IMR-90 (cell line): ENCODE data around the gene CLPTM1L. TPM values are rescaled to one million over a fixed set of nuclear protein-coding genes. Genes with fewer than 3 reads are reported as not detected.

Source experiments
- ATAC-seq: fragments of 200-7000 bp; cut with Tn5 transposase; 2 replicates; pipeline ENCODE4 v1.9.1; 2020; ENCODE audit warnings: low read depth, mild to moderate bottlenecking, moderate library complexity
- BruUV-seq: library from RNA; stranded (reverse); fragments of 400-500 nt; replicated peaks from 2 replicates; lab custom pipeline; 2021; lab: Mats Ljungman, UMichigan
- CTCF ChIA-PET: fragments of 300-600 bp; formaldehyde crosslinking; extraction: SDS; loops from one replicate; lab custom pipeline; 2021; ENCODE audit warnings: antibody characterized with exemption; lab: Yijun Ruan, JAX
- POLR2A ChIA-PET: fragments of 300-600 bp; sonication (Branson Sonifier 250); formaldehyde crosslinking; loops from one replicate; lab custom pipeline; 2022; ENCODE audit warnings: antibody characterized with exemption; ENCODE audit not compliant: unreplicated experiment; lab: Charles Lee
- DNase-seq: peaks from one replicate; pipeline ENCODE4 v3.0.0; 2013
- H2AFZ ChIP-seq: replicated peaks from 2 replicates; pipeline ENCODE3; 2013; ENCODE audit warnings: low read length, mild to moderate bottlenecking; ENCODE audit not compliant: poor library complexity
- H2AK5ac ChIP-seq: 2 replicates; pipeline ENCODE4 v1.6.1; 2013; ENCODE audit warnings: low read depth, low read length, inconsistent platforms
- H2AK9ac ChIP-seq: replicated peaks from 2 replicates; pipeline ENCODE3; 2013; ENCODE audit warnings: mild to moderate bottlenecking, low read depth, low read length, moderate library complexity; ENCODE audit not compliant: poor library complexity
- H2BK120ac ChIP-seq: 2 replicates; pipeline ENCODE4 v1.6.1; 2013; ENCODE audit warnings: low read depth, low read length, inconsistent platforms
- H2BK15ac ChIP-seq: 3 replicates; pipeline ENCODE4 v1.6.1; 2013; ENCODE audit warnings: low read depth, low read length, inconsistent platforms
- H2BK20ac ChIP-seq: 2 replicates; pipeline ENCODE4 v1.6.1; 2013; ENCODE audit warnings: low read depth, mild to moderate bottlenecking, inconsistent platforms, low read length, moderate library complexity
- H2BK5ac ChIP-seq: 2 replicates; pipeline ENCODE4 v1.6.1; 2013; ENCODE audit warnings: mild to moderate bottlenecking, low read depth, low read length, inconsistent platforms; ENCODE audit not compliant: poor library complexity, severe bottlenecking
- H3K14ac ChIP-seq: replicated peaks from 2 replicates; pipeline ENCODE4 v1.6.1; 2013; ENCODE audit warnings: low read depth, low read length, inconsistent platforms
- H3K18ac ChIP-seq: 2 replicates; pipeline ENCODE4 v1.6.1; 2013; ENCODE audit warnings: low read depth, low read length, control low read depth
- H3K23ac ChIP-seq: 2 replicates; pipeline ENCODE4 v1.6.1; 2013; ENCODE audit warnings: low read depth, low read length, inconsistent platforms
- H3K27ac ChIP-seq: 2 replicates; pipeline ENCODE4 v1.5.1; 2013; ENCODE audit warnings: mild to moderate bottlenecking, control low read depth, low read length; ENCODE audit not compliant: insufficient read depth
- H3K27me3 ChIP-seq: 2 replicates; pipeline ENCODE4 v1.6.1; 2013; ENCODE audit warnings: low read length; ENCODE audit not compliant: control insufficient read depth, insufficient read depth
- H3K36me3 ChIP-seq: 2 replicates; pipeline ENCODE4 v1.6.1; 2013; ENCODE audit warnings: low read length, mixed read lengths; ENCODE audit not compliant: control insufficient read depth, insufficient read depth
- H3K4ac ChIP-seq: 2 replicates; pipeline ENCODE4 v1.6.1; 2013; ENCODE audit warnings: low read depth, low read length, inconsistent platforms
- H3K4me1 ChIP-seq: 2 replicates; pipeline ENCODE4 v1.6.1; 2013; ENCODE audit warnings: low read length, mixed read lengths; ENCODE audit not compliant: control insufficient read depth, insufficient read depth
- H3K4me2 ChIP-seq: 2 replicates; pipeline ENCODE4 v1.6.1; 2013; ENCODE audit warnings: low read depth, mild to moderate bottlenecking, control low read depth, low read length, moderate library complexity
- H3K4me3 ChIP-seq: 2 replicates; pipeline ENCODE4 v1.5.1; 2013; ENCODE audit warnings: low read depth, mild to moderate bottlenecking, control low read depth, low read length, moderate library complexity; ENCODE audit not compliant: insufficient read depth
- H3K56ac ChIP-seq: 2 replicates; pipeline ENCODE4 v1.6.1; 2013; ENCODE audit warnings: low read length, inconsistent platforms; ENCODE audit not compliant: insufficient read depth; ENCODE audit errors: extremely low read depth
- H3K79me1 ChIP-seq, 2 experiments: 2 replicates each; pipeline ENCODE4 v1.6.1; 2013; ENCODE audit warnings: low read length in 2 of 2, inconsistent platforms in 1 of 2, low read depth in 1 of 2
- H3K9ac ChIP-seq: 2 replicates; pipeline ENCODE4 v1.6.1; 2013; ENCODE audit warnings: low read depth, low read length, control low read depth
- H3K9me1 ChIP-seq: 2 replicates; pipeline ENCODE4 v1.6.1; 2013; ENCODE audit warnings: low read length, inconsistent platforms; ENCODE audit not compliant: insufficient read depth
- H3K9me3 ChIP-seq: 2 replicates; pipeline ENCODE4 v1.6.1; 2013; ENCODE audit warnings: low read length; ENCODE audit not compliant: control insufficient read depth, insufficient read depth
- H4K20me1 ChIP-seq: 2 replicates; pipeline ENCODE4 v1.6.1; 2013; ENCODE audit warnings: low read length, inconsistent platforms; ENCODE audit not compliant: insufficient read depth
- H4K5ac ChIP-seq: 2 replicates; pipeline ENCODE4 v1.6.1; 2013; ENCODE audit warnings: mild to moderate bottlenecking, low read depth, low read length, control low read depth
- H4K8ac ChIP-seq, 2 experiments: 2 replicates each; pipeline ENCODE4 v1.6.1; 2013; ENCODE audit warnings: low read depth in 2 of 2, low read length in 2 of 2, control low read depth in 1 of 2, inconsistent platforms in 1 of 2
- H4K91ac ChIP-seq: 2 replicates; pipeline ENCODE4 v1.6.1; 2013; ENCODE audit warnings: low read depth, low read length, inconsistent platforms; ENCODE audit not compliant: insufficient read depth
- BHLHE40 ChIP-seq: fragments of 150-350 bp; IDR thresholded peaks from 2 replicates; pipeline ENCODE4 v1.6.1; 2016; ENCODE audit warnings: mild to moderate bottlenecking, low read depth, low read length
- CHD1 ChIP-seq: IDR thresholded peaks from 2 replicates; pipeline ENCODE4 v1.6.1; 2012; ENCODE audit warnings: low read depth, low read length, improper control_type of control experiment
- CTCF ChIP-seq: conservative IDR thresholded peaks from 2 replicates; pipeline ENCODE4 v1.5.1; 2012; ENCODE audit warnings: mild to moderate bottlenecking, low read depth, low read length, improper control_type of control experiment
- MAZ ChIP-seq: IDR thresholded peaks from 2 replicates; pipeline ENCODE4 v1.6.1; 2012; ENCODE audit warnings: low read depth, mild to moderate bottlenecking, low read length, improper control_type of control experiment, moderate library complexity, borderline replicate concordance
- MXI1 ChIP-seq: IDR thresholded peaks from 2 replicates; pipeline ENCODE4 v1.6.1; 2012; ENCODE audit warnings: low read depth, mild to moderate bottlenecking, low read length, moderate library complexity, borderline replicate concordance
- NFE2L2 ChIP-seq: fragments of 150-350 bp; IDR thresholded peaks from 2 replicates; pipeline ENCODE4 v1.6.1; 2016; ENCODE audit warnings: low read depth, mild to moderate bottlenecking, low read length
- RFX5 ChIP-seq: IDR thresholded peaks from 2 replicates; pipeline ENCODE4 v1.8.0; 2012; ENCODE audit warnings: low read depth, mild to moderate bottlenecking, low read length, moderate library complexity
- WGBS, 2 experiments: methylation state at CpG; one replicate each; pipeline versions ENCODE4 v1.1.5 to v1.1.7; 2013; ENCODE audit warnings: missing lambda C conversion rate in 2 of 2; ENCODE audit not compliant: insufficient read length in 1 of 2; ENCODE audit errors: extremely low coverage in 2 of 2; 5-methylcytosine and 5-hydroxymethylcytosine counted together
- dilution Hi-C: fragments of 300-500 bp; cut with HindIII; formaldehyde crosslinking; loops from one replicate; pipeline ENCODE4 v1.14.3; 2018; ENCODE audit warnings: low sequenced_read_pairs; ENCODE audit not compliant: unreplicated experiment
- in situ Hi-C: fragments of 300-500 bp; cut with MboI; formaldehyde crosslinking; loops from 3 replicates; pipeline ENCODE4 v1.14.3; 2019; ENCODE audit warnings: low sequenced_read_pairs, inconsistent platforms, mixed read lengths
- intact Hi-C: fragments of 100-400 bp; cut with micrococcal nuclease; formaldehyde crosslinking; loops from 2 replicates; pipeline ENCODE4 v1.10.0; 2022
- polyA plus RNA-seq, 3 experiments: library from polyadenylated mRNA; depleted of rRNA; stranded (reverse); fragments of >200 nt; gene quantifications; 2 replicates each; pipeline ENCODE4 v1.2.3, GENCODE V29; 2012; ENCODE audit warnings: low replicate concordance in 1 of 3
- total RNA-seq: library from RNA; depleted of rRNA; stranded (reverse); fragments of >200 nt; gene quantifications from 2 replicates; pipeline ENCODE4 v1.2.3, GENCODE V29; 2012
- TF ChIP-seq, protein P1 (sequence below): fragments of 150-350 bp; IDR thresholded peaks from 2 replicates; pipeline ENCODE4 v1.6.1; 2017; ENCODE audit warnings: mild to moderate bottlenecking, antibody characterized with exemption, low read length, low read depth

Gene CLPTM1L
- total and polyA plus RNA-seq, 2 of the 4 experiments (the other 2 are of a cell fraction): 114 to 137 TPM

- no peak overlapping the region for H2BK15ac ChIP-seq
- no peak overlapping the region for H3K56ac ChIP-seq
- ATAC-seq: no peak
- no peak overlapping the region for H4K8ac ChIP-seq
- H3K4me1 ChIP-seq: peaks cover 8% of the 10 kb centered on the region; the same call in 1 of the 2 replicates
- no peak overlapping the region for H3K4me3 ChIP-seq
- H2BK5ac ChIP-seq: no peak overlapping the region
- H2AFZ ChIP-seq: no peak overlapping the region
- H3K79me1 ChIP-seq: peaks cover 9 to 27% of the 10 kb centered on the region in 2 experiments
- no peaks in the 10 kb centered on the region for H3K9me3 ChIP-seq
- H2BK120ac ChIP-seq: no peak overlapping the region
- no peak overlapping the region for H4K5ac ChIP-seq
- no peak overlapping the region for H2BK20ac ChIP-seq
- no peak overlapping the region for H3K18ac ChIP-seq
- H3K9me1 ChIP-seq: no peaks in the 10 kb centered on the region
- H2AK9ac ChIP-seq: no peak overlapping the region
- POLR2A ChIA-PET: no interaction called here
- DNase-seq: no peak
- dilution Hi-C loops: no loop called here
- peaks cover 2% of the 10 kb centered on the region for H3K36me3 ChIP-seq
- CTCF ChIA-PET: no interaction called here
- no CpG with 5 or more reads among the region's 10 CpGs for WGBS, 2 experiments
- intact Hi-C loops: no loop called here
- H3K14ac ChIP-seq: no peak overlapping the region
- no peak overlapping the region for H3K23ac ChIP-seq
- no peak overlapping the region for H3K9ac ChIP-seq
- no peak overlapping the region for H2AK5ac ChIP-seq
- no peak overlapping the region for H3K27ac ChIP-seq
- BruUV-seq: no TSS peak
- H3K27me3 ChIP-seq: peaks cover 3% of the 10 kb centered on the region; the same call in 1 of the 2 replicates
- in situ Hi-C loops: no loop called here
- H3K4me2 ChIP-seq: no peak overlapping the region
- H4K91ac ChIP-seq: no peak overlapping the region
- H3K4ac ChIP-seq: no peak overlapping the region
- no peaks in the 10 kb centered on the region for H4K20me1 ChIP-seq
- TF ChIP-seq MAZ (no peak), RFX5 (no peak), CHD1 (no peak), BHLHE40 (no peak), CTCF (no peak), NFE2L2 (no peak), MXI1 (no peak)
- TF ChIP-seq, protein P1, sequence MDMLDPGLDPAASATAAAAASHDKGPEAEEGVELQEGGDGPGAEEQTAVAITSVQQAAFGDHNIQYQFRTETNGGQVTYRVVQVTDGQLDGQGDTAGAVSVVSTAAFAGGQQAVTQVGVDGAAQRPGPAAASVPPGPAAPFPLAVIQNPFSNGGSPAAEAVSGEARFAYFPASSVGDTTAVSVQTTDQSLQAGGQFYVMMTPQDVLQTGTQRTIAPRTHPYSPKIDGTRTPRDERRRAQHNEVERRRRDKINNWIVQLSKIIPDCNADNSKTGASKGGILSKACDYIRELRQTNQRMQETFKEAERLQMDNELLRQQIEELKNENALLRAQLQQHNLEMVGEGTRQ: no peak
Observed at GRCh38 chr5:1347571-1347970, 2.7 kb upstream of the CLPTM1L start.
